Activated CD8-positive, alpha-beta memory T cell treated with anti-CD3 and anti-CD28 coated beads, Interleukin-2, amount 50 U/mL, for 24 hours (primary cell): ENCODE measurements around the gene ZSCAN26.
"Not testable (repeated sequence)": the region's sequence is repeated elsewhere in the genome, so short reads cannot be mapped to it uniquely, and the experiment has no call there.

Experiments used
- DNase-seq: peaks from one replicate; pipeline ENCODE4 v3.0.0-alpha.2; 2020; ENCODE audit errors: extremely low read depth

ZSCAN26 gene

GRCh38 chr6:28257042-28257441 is 9.9 kb upstream of the ZSCAN26 start:
- DNase-seq = no peak

- DNase-seq = peak; percentile 20
Observed at GRCh38 chr6:28258877-28259777, 7.8 kb upstream of the ZSCAN26 start, which contains the start of gene NKAPL. Gene NKAPL (plus strand): TSS chr6:28259297. CDS start chr6:28259372, 75 bp downstream.

GRCh38 chr6:28263922-28264321 is 3.0 kb upstream of the ZSCAN26 start:
- DNase-seq = no peak

GRCh38 chr6:28264834-28265401 is 2.0 kb upstream of the ZSCAN26 start:
- DNase-seq = no peak

GRCh38 chr6:28266563-28266961 is 381 bp upstream of the ZSCAN26 start:
- DNase-seq = no peak

GRCh38 chr6:28267695-28268059 is 734 bp downstream of the ZSCAN26 start:
- DNase-seq = no peak

- DNase-seq = no peak
Observed at GRCh38 chr6:28269492-28269891, 2.5 kb downstream of the ZSCAN26 start.

- no peak for DNase-seq
Observed at GRCh38 chr6:28274888-28275287, 7.9 kb downstream of the ZSCAN26 start.

- no peak for DNase-seq
Observed at GRCh38 chr6:28277746-28278145, 10.8 kb downstream of the ZSCAN26 start.

GRCh38 chr6:28280595-28281287 is 13.8 kb downstream of the ZSCAN26 start:
- DNase-seq = no peak

GRCh38 chr6:28281288-28282064 is 14.5 kb downstream of the ZSCAN26 start, which contains the start of gene PGBD1:
Gene PGBD1 (plus strand): TSS chr6:28281572. CDS start chr6:28283814, 2,242 bp downstream.
- DNase-seq = no peak

GRCh38 chr6:28282926-28283325 is 16.0 kb downstream of the ZSCAN26 start:
- no peak for DNase-seq

- no peak for DNase-seq
Observed at GRCh38 chr6:28291573-28291972, 24.6 kb downstream of the ZSCAN26 start.

- DNase-seq = no peak
Observed at GRCh38 chr6:28295326-28295725, 28.4 kb downstream of the ZSCAN26 start.

GRCh38 chr6:28296520-28297060 is 29.6 kb downstream of the ZSCAN26 start:
- no peak for DNase-seq

GRCh38 chr6:28303570-28303969 is 36.6 kb downstream of the ZSCAN26 start:
- no peak for DNase-seq

GRCh38 chr6:28306363-28306762 is 39.4 kb downstream of the ZSCAN26 start:
- DNase-seq = not testable (repeated sequence)

GRCh38 chr6:28311139-28311823 is 44.3 kb downstream of the ZSCAN26 start:
- no peak for DNase-seq

GRCh38 chr6:28312939-28313338 is 46.0 kb downstream of the ZSCAN26 start:
- no peak for DNase-seq

- DNase-seq = no peak
Observed at GRCh38 chr6:28315628-28316027, 48.7 kb downstream of the ZSCAN26 start.

- DNase-seq = not testable (repeated sequence)
Observed at GRCh38 chr6:28317866-28318265, 50.9 kb downstream of the ZSCAN26 start.
